ENCODE measurements around the gene DMRT1. TPM values are rescaled to one million over a fixed set of nuclear protein-coding genes. Genes with fewer than 3 reads are reported as not detected.

The DMRT1 gene
- total and polyA plus RNA-seq, 11 donors, result not detected

- Histone ChIP-seq H3K27ac (no peak overlapping the region), H3K9me3 (no peaks in the 10 kb centered on the region), H3K36me3 (no peaks in the 10 kb centered on the region), H3K4me3 (no peak overlapping the region), H3K27me3 (peaks cover 51 to 100% (median 89%) of the 10 kb centered on the region in 9 donors), H3K4me1 (peaks cover 0 to 17% (median 7%) of the 10 kb centered on the region in 12 donors)
- 10 to 25% (median 16%) methylated on average over 2 of the region's 2 CpGs for WGBS, 4 donors
- TF ChIP-seq, protein P1, sequence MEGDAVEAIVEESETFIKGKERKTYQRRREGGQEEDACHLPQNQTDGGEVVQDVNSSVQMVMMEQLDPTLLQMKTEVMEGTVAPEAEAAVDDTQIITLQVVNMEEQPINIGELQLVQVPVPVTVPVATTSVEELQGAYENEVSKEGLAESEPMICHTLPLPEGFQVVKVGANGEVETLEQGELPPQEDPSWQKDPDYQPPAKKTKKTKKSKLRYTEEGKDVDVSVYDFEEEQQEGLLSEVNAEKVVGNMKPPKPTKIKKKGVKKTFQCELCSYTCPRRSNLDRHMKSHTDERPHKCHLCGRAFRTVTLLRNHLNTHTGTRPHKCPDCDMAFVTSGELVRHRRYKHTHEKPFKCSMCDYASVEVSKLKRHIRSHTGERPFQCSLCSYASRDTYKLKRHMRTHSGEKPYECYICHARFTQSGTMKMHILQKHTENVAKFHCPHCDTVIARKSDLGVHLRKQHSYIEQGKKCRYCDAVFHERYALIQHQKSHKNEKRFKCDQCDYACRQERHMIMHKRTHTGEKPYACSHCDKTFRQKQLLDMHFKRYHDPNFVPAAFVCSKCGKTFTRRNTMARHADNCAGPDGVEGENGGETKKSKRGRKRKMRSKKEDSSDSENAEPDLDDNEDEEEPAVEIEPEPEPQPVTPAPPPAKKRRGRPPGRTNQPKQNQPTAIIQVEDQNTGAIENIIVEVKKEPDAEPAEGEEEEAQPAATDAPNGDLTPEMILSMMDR (IDR thresholded peaks at IDR 0.05), result no peak
- intact Hi-C loops (cut with DNase I), result loop anchor here in 1 of 10 donors (5.0 kb wide), 1 partner anchor 193 kb away; no protein-coding TSS in a partner anchor
- DNase-seq (no peak), ATAC-seq (no peak)
Measured at GRCh38 chr9:979983-980382, 138.5 kb downstream of the DMRT1 start.

GRCh38 chr9:980640-981039, 139.1 kb downstream of the DMRT1 start:
- ATAC-seq (no peak), DNase-seq (no peak)
- TF ChIP-seq POLR2A (IDR thresholded peaks at IDR 0.05), result no peak
- TF ChIP-seq, protein P1 (IDR thresholded peaks at IDR 0.05), result no peak
- Histone ChIP-seq H3K36me3 (no peaks in the 10 kb centered on the region), H3K4me1 (peaks cover 0 to 17% (median 7%) of the 10 kb centered on the region in 12 donors), H3K9me3 (no peaks in the 10 kb centered on the region), H3K27me3 (peaks cover 45 to 100% (median 87%) of the 10 kb centered on the region in 9 donors), H3K4me3 (no peak overlapping the region), H3K27ac (no peak overlapping the region)
- intact Hi-C loops (cut with DNase I), result loop anchor here in 1 of 10 donors (5.0 kb wide), 1 partner anchor 193 kb away; no protein-coding TSS in a partner anchor
- WGBS, 4 donors, result 4 to 8% (median 6%) methylated on average over 4 of the region's 4 CpGs

- Histone ChIP-seq H3K27me3 (peaks cover 38 to 100% (median 83%) of the 10 kb centered on the region in 9 donors), H3K36me3 (no peaks in the 10 kb centered on the region), H3K4me1 (peaks cover 0 to 11% (median 4%) of the 10 kb centered on the region in 12 donors), H3K4me3 (no peak overlapping the region), H3K27ac (no peak overlapping the region), H3K9me3 (no peaks in the 10 kb centered on the region)
- intact Hi-C loops (cut with DNase I), result loop anchor here in 1 of 10 donors (5.0 kb wide), 1 partner anchor 194 kb away; no protein-coding TSS in a partner anchor
- ATAC-seq, result no peak
- WGBS, 4 donors, result 3 to 6% (median 6%) methylated on average over 6 to 16 of the region's 16 CpGs
- DNase-seq, result no peak
- no peak for TF ChIP-seq POLR2A (IDR thresholded peaks at IDR 0.05)
- TF ChIP-seq, protein P1 (IDR thresholded peaks at IDR 0.05), result no peak
Measured at GRCh38 chr9:981491-981898, 140.0 kb downstream of the DMRT1 start.

DNA sequence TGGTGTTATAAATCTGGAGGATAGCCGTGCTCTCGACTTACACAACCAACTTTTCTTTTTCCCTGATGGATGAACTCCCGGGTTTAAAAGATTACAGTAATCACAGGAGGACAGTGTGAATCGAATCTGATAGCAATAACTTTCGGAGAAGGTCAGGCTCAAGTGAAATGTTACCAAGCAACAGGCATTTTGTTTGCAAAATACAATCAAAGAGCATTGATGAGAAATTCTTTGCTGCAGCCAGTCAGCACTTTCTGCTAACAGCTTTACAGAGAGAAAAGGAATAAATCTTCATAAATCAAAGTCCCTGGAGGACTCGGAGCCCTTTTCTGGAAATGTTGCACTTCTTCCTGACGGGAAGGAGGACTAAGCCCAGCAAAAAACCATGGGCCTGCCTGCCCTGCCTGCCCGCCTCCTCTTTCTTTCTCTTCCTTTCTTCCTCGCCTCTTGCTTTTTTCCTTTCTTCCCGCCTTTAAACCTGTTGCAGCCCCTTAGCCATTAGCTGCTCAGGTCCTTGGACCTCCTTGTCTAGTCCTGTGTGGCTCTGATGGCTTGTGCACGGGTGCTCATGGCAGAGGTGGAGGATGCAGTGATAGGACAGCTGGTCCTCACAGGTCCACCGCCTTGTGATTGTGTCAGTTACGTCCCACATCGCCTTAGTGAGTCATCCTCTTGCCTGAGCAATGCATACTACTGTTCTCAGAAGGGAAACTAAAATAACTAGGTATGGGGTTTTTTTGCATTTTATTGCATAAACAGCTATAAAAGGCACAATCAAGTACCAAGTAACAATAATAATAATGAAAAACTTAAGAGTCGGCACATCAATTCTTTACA, 141.1 kb downstream of the DMRT1 start:
- Histone ChIP-seq H3K36me3 (no peaks in the 10 kb centered on the region), H3K9me3 (no peaks in the 10 kb centered on the region), H3K4me1 (no peaks in the 10 kb centered on the region), H3K27me3 (peaks cover 27 to 98% (median 74%) of the 10 kb centered on the region in 9 donors), H3K4me3 (no peak overlapping the region), H3K27ac (no peak overlapping the region)
- intact Hi-C loops (cut with DNase I), result loop anchor here in 1 of 10 donors (5.0 kb wide), 1 partner anchor 195 kb away; no protein-coding TSS in a partner anchor
- ATAC-seq (no peak), DNase-seq (no peak)
- WGBS, 4 donors, result 51 to 56% (median 54%) methylated on average over 15 of the region's 15 CpGs
- TF ChIP-seq POLR2A (IDR thresholded peaks at IDR 0.05), result no peak
- TF ChIP-seq, protein P1 (IDR thresholded peaks at IDR 0.05), result no peak

Measured in heart left ventricle (tissue), 16 donors.